Heart left ventricle (tissue), 16 donors: ENCODE measurements around the gene FLACC1. TPM values are rescaled to one million over a fixed set of nuclear protein-coding genes. Genes with fewer than 3 reads are reported as not detected.

Experiments used
- ATAC-seq, 4 donors: fragments of 200-7000 bp; cut with Tn5 transposase; one replicate each; pipeline ENCODE4 v1.9.1; 2020 to 2022; ENCODE audit warnings: moderate library complexity in 4 of 4, mild to moderate bottlenecking in 3 of 4, moderate number of reproducible peaks in 1 of 4
- DNase-seq, 5 donors: peaks; one replicate each; pipeline ENCODE4 v3.0.0-alpha.2; 2020
- H3K27ac ChIP-seq, 12 donors: fragments of 200-600 bp; sonication (generic) in 4 of 12; one replicate each; pipeline versions ENCODE4 v1.5.0 to v1.8.0; 2016 to 2022; ENCODE audit warnings: mild to moderate bottlenecking in 2 of 12
- H3K27me3 ChIP-seq, 9 donors: fragments of 200-600 bp; sonication (generic) in 2 of 9; one replicate each; pipeline versions ENCODE4 v1.5.1 to v1.8.0; 2016 to 2022; ENCODE audit warnings: mild to moderate bottlenecking in 3 of 9
- H3K36me3 ChIP-seq, 9 donors: fragments of 200-600 bp; sonication (generic) in 2 of 9; one replicate each; pipeline versions ENCODE4 v1.5.0 to v1.8.0; 2018 to 2022; ENCODE audit warnings: mild to moderate bottlenecking in 2 of 9
- H3K4me1 ChIP-seq, 12 donors: fragments of 200-600 bp; sonication (generic) in 4 of 12; one replicate each; pipeline versions ENCODE4 v1.5.0 to v1.8.0; 2016 to 2022; ENCODE audit warnings: mild to moderate bottlenecking in 3 of 12
- H3K4me3 ChIP-seq, 12 donors: fragments of 200-600 bp; sonication (generic) in 4 of 12; one replicate each; pipeline versions ENCODE4 v1.5.0 to v1.8.0; 2017 to 2022; ENCODE audit warnings: mild to moderate bottlenecking in 9 of 12, moderate library complexity in 4 of 12
- H3K9me3 ChIP-seq, 12 donors: fragments of 200-600 bp; sonication (generic) in 4 of 12; one replicate each; pipeline versions ENCODE4 v1.5.0 to v1.8.0; 2016 to 2022; ENCODE audit warnings: mild to moderate bottlenecking in 1 of 12
- POLR2A ChIP-seq, 2 donors: fragments of 450-650 bp; IDR thresholded peaks; one replicate each; pipeline ENCODE4 v1.6.1; 2017; ENCODE audit warnings: antibody characterized with exemption in 2 of 2, mild to moderate bottlenecking in 2 of 2, moderate library complexity in 2 of 2
- WGBS, 4 donors: extraction: QIAGEN DNeasy Blood & Tissue Kit in 2 of 4; methylation state at CpG; one replicate each; pipeline versions ENCODE4 v1.1.5 to v1.1.7; 2013 to 2018; 5-methylcytosine and 5-hydroxymethylcytosine counted together
- intact Hi-C, 10 donors: fragments of 100-400 bp; cut with DNase I; formaldehyde crosslinking; loops; one replicate each; pipeline versions ENCODE4 v1.11.1 to v1.14.2; 2022
- polyA plus RNA-seq, 2 donors: library from polyadenylated mRNA; stranded (reverse); fragments of 200-250 nt; gene quantifications; one replicate each; pipeline ENCODE4 v1.2.3, GENCODE V29; 2013
- total RNA-seq, 9 donors: library from RNA; depleted of rRNA in 2 of 9; stranded (reverse); fragments of >200 nt in 2 of 9; fragmentation: NEBNext Ultra II Directional in 3 of 9; extraction: Animal tissue kit (Norgen Biotek cat#: 25700) in 3 of 9; gene quantifications; one replicate each; pipeline versions ENCODE4 v1.1.0 to v1.2.4, GENCODE V29; 2016 to 2023
- TF ChIP-seq, protein P1 (sequence below), 12 donors: fragments of 200-600 bp; sonication (generic) in 4 of 12; IDR thresholded peaks; one replicate each; pipeline versions ENCODE4 v1.5.0 to v1.8.0; 2018 to 2022; ENCODE audit warnings: antibody characterized with exemption in 12 of 12, mild to moderate bottlenecking in 5 of 12
- donor health status: ischemic (EF 13 %, LVEDD 7.1; RV severe dilation, severe dysfunction).
- donor health status: healthy with polysubstance abuse.
- donor health status: DM: no; HTN: yes; CAD: no.
- donor health status: DM: no; HTN: no; CAD: no.
- donor health status: ischemic (EF 25% LVEDD 6.9; RV normal size, moderate dysfunction).
- donor health status: ischemic (EF 25% LVEDD 5.7; RV mildly dilated, moderate dysfunction).
- donor health status: healthy.
- donor health status: DM: yes; HTN: yes; CAD: no.
- donor health status: ischemic (EF 35%, LVEDD 5.7; RV mildly dilated, moderate dysfunction).
- donor health status: nonischemic (EF 11% LVEDD 7.7; RV severe dilation, severe dysfunction).
- donor health status: DM: yes; HTN: yes; CAD: no.
- donor health status: PGD.
- donor health status: ischemic (EF 29% LVEDD 5.4; RV normal size, mild dysfunction).
- donor health status: nonischemic (EF 23%, LVEDD 6.1; RV moderate dilation, normal function).

The FLACC1 gene
- total and polyA plus RNA-seq, 11 donors = 1.1 to 8.1 (median 7.0) TPM

DNA sequence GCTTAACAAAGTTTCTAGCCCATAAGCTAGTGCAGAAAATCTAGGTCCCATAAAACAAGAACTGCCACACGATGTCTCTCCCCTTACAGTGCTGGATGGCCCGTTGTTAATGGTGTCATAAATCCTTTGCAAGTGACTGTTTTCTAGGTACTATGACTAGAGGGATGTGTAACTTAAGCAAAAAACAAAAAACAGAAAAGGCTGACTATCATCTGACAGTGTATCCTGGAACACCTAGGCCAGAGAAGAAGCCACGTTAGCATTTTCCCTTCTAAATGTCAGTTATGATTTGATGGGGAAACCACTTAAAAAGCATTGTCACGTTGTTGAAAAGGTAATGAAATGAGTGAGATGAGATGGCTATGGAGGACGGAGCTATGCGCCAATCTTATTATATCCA lies 94.4 kb downstream of the FLACC1 start:
- peak overlapping the region in 1 of 12 donors; percentile 52 for H3K4me3 ChIP-seq
- ATAC-seq (no peak), DNase-seq (no peak)
- H3K9me3 ChIP-seq = no peaks in the 10 kb centered on the region
- H3K36me3 ChIP-seq = peaks cover 0 to 16% (median 7%) of the 10 kb centered on the region in 9 donors
- intact Hi-C loops = loop anchor here in 1 of 10 donors (5.0 kb wide), 1 partner anchor 95 kb away; the partner anchor contains the start of gene FLACC1
- H3K27ac ChIP-seq = peak overlapping the region in 1 of 12 donors; percentile 97
- 74 to 87% (median 79%) methylated on average over 6 of the region's 6 CpGs for WGBS, 4 donors
- TF ChIP-seq POLR2A (IDR thresholded peaks at IDR 0.05) = no peak
- TF ChIP-seq, protein P1, sequence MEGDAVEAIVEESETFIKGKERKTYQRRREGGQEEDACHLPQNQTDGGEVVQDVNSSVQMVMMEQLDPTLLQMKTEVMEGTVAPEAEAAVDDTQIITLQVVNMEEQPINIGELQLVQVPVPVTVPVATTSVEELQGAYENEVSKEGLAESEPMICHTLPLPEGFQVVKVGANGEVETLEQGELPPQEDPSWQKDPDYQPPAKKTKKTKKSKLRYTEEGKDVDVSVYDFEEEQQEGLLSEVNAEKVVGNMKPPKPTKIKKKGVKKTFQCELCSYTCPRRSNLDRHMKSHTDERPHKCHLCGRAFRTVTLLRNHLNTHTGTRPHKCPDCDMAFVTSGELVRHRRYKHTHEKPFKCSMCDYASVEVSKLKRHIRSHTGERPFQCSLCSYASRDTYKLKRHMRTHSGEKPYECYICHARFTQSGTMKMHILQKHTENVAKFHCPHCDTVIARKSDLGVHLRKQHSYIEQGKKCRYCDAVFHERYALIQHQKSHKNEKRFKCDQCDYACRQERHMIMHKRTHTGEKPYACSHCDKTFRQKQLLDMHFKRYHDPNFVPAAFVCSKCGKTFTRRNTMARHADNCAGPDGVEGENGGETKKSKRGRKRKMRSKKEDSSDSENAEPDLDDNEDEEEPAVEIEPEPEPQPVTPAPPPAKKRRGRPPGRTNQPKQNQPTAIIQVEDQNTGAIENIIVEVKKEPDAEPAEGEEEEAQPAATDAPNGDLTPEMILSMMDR (IDR thresholded peaks at IDR 0.05) = no peak
- peaks cover 0 to 68% (median 10%) of the 10 kb centered on the region in 12 donors for H3K4me1 ChIP-seq
- no peaks in the 10 kb centered on the region for H3K27me3 ChIP-seq

DNA sequence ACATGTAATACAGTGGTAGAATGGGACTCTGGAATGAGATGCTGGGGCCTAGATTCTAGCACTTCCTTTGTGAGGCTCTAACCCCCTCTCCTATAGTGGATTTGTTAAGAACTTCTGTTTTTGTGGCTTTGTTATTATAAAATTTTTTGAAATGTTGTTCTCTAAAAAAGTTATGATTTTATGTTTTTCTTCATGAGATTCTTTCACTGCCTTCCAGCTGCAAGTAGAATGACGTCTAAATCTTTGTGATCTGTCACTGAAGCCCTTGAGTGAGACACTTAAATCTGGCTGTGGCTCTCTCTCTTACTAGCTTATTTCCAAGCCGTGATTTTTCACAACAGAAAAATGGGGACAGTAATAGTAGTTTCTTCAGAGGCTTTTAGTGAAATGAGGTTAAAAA lies 95.2 kb downstream of the FLACC1 start:
- H3K36me3 ChIP-seq = peaks cover 0 to 8% (median 2%) of the 10 kb centered on the region in 9 donors
- ATAC-seq (no peak), DNase-seq (no peak)
- peak overlapping the region in 6 of 12 donors; percentile 2 to 52 (median 25) for H3K4me3 ChIP-seq
- H3K9me3 ChIP-seq = no peaks in the 10 kb centered on the region
- H3K4me1 ChIP-seq = peaks cover 0 to 76% (median 10%) of the 10 kb centered on the region in 12 donors
- no peak for TF ChIP-seq POLR2A (IDR thresholded peaks at IDR 0.05)
- TF ChIP-seq, protein P1 (IDR thresholded peaks at IDR 0.05) = no peak
- 68 to 75% (median 72%) methylated on average over 2 of the region's 2 CpGs for WGBS, 4 donors
- intact Hi-C loops = loop anchor here in 1 of 10 donors (5.0 kb wide), 1 partner anchor 95 kb away; the partner anchor contains the start of gene FLACC1
- H3K27ac ChIP-seq = peak overlapping the region in 1 of 12 donors; percentile 97
- H3K27me3 ChIP-seq = no peaks in the 10 kb centered on the region

DNA sequence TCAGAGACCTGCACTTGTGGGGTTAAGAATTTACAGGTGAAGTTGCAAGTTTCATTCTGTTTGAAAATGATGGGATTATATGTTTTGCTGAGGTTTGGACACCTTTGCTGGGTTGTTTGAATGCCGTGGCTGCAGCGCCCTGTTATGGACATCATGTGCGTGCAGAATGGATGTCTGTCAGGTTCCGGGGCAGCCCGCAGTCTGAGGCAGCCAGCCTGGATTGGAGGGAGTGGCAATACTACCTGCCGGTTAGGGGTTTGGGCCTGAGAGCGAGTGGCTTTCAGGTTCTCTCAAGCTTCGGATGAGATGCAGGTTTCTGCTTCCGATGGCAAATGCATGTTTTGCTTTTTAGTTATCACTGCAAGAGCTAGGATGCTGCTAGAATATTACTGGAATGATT lies 95.7 kb downstream of the FLACC1 start:
- Histone ChIP-seq H3K4me1 (peaks cover 0 to 80% (median 10%) of the 10 kb centered on the region in 12 donors), H3K27me3 (no peaks in the 10 kb centered on the region), H3K4me3 (peak overlapping the region in 7 of 12 donors; percentile 2 to 52 (median 20)), H3K36me3 (peaks cover 0 to 3% (median 0%) of the 10 kb centered on the region in 9 donors), H3K9me3 (no peaks in the 10 kb centered on the region), H3K27ac (peak overlapping the region in 1 of 12 donors; percentile 97)
- DNase-seq (peak in 1 of 5 donors; percentile 66), ATAC-seq (no peak)
- TF ChIP-seq, protein P1 (IDR thresholded peaks at IDR 0.05) = no peak
- no peak for TF ChIP-seq POLR2A (IDR thresholded peaks at IDR 0.05)
- WGBS, 4 donors = 81 to 95% (median 93%) methylated on average over 9 of the region's 9 CpGs
- intact Hi-C loops = loop anchor here in 1 of 10 donors (5.0 kb wide), 1 partner anchor 96 kb away; the partner anchor contains the start of gene FLACC1

DNA sequence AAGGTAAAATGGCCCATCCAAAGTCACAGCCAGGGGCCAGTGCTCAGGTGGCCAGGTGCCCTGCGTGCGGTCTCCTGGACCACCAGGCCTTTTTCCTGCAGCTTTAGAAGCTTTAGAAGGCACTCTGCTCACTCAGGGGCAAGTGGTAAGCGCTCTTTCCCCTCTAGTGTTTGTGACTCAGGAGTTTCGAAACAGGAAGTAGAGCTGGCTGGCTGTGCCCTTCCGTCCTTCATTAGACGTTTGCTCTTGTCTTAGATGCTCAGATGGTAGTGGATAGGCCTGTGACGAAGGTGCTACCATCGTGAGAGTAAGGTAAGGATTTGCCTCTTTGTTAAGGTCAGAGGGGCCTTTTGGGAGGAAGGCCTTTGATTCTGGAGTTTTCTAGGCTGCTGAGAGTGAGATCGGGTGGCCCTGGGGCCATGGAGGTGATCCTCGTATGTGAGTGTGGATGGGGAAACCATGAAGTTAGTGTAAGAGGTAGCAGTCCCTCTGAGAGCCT lies 96.8 kb downstream of the FLACC1 start, which contains the start of gene CASP8:
Gene CASP8 (plus strand): TSS at position 235 of the 499 bp plus-strand sequence. CDS start 5,951 bp downstream, outside the sequence.
- Histone ChIP-seq H3K4me3 (peak within 1 kb of the TSS in 8 of 12 donors; percentile 7 to 73 (median 61)), H3K36me3 (no peaks in the 10 kb centered on the region), H3K4me1 (peaks cover 0 to 81% (median 10%) of the 10 kb centered on the region in 12 donors), H3K27ac (peak within 1 kb of the TSS in 5 of 12 donors; percentile 11 to 97 (median 83)), H3K9me3 (no peaks in the 10 kb centered on the region), H3K27me3 (no peaks in the 10 kb centered on the region)
- WGBS, 4 donors = 81 to 91% (median 85%) methylated on average over 10 of the region's 10 CpGs
- DNase-seq = peak in 4 of 5 donors; percentile 25 to 60 (median 34)
- intact Hi-C loops = loop anchor here in 1 of 10 donors (5.0 kb wide), 1 partner anchor 97 kb away; the partner anchor contains the start of gene FLACC1
- ATAC-seq = peak in 2 of 4 donors; percentile 14 to 67
- TF ChIP-seq, protein P1 (IDR thresholded peaks at IDR 0.05) = no peak
- TF ChIP-seq POLR2A (IDR thresholded peaks at IDR 0.05) = no peak
